Endothelial cell of umbilical vein (primary cell): ENCODE results near the gene FARP1. TPM values are rescaled to one million over a fixed set of nuclear protein-coding genes. Genes with fewer than 3 reads are reported as not detected.

ENCODE experiments used
- BruUV-seq: library from RNA; stranded (reverse); fragments of 400-500 nt; replicated peaks from 2 replicates; lab custom pipeline; 2021; lab: Mats Ljungman, UMichigan
- CTCF ChIA-PET: fragments of 300-600, 350-600 bp; sonication (Branson Sonifier 250); formaldehyde crosslinking; loops from one replicate; lab custom pipeline; 2021; ENCODE audit warnings: antibody characterized with exemption, inconsistent platforms; lab: Charles Lee
- POLR2A ChIA-PET: fragments of 300-600, 350-600 bp; sonication (Branson Sonifier 250); formaldehyde crosslinking; loops from one replicate; lab custom pipeline; 2021; ENCODE audit warnings: antibody characterized with exemption, inconsistent platforms; lab: Charles Lee
- DNase-seq: peaks from one replicate; pipeline ENCODE4 v3.0.0-alpha.2; 2011; ENCODE audit warnings: low read depth, low spot score
- FAIRE-seq: peaks from 2 replicates; lab custom pipeline; 2011; peaks lifted over from hg19 to GRCh38; lab: Jason Lieb, UNC
- H2AFZ ChIP-seq: 2 replicates; pipeline ENCODE4 v1.6.0; 2012; ENCODE audit warnings: low read depth, low read length, control low read depth, inconsistent platforms
- H3K27ac ChIP-seq: 2 replicates; pipeline ENCODE4 v1.5.1; 2011; ENCODE audit warnings: low read depth, mild to moderate bottlenecking, control low read depth, low read length, moderate library complexity; ENCODE audit not compliant: insufficient read depth
- H3K27me3 ChIP-seq, 2 experiments: 2 replicates each; pipeline versions ENCODE4 v1.6.0 to v1.6.1; 2011; ENCODE audit warnings: low read length in 2 of 2, mixed read lengths in 1 of 2; ENCODE audit not compliant: control insufficient read depth in 2 of 2, insufficient read depth in 2 of 2
- H3K36me3 ChIP-seq, 2 experiments: 2 replicates in 1 of 2; 3 replicates in 1 of 2; pipeline ENCODE4 v1.5.1; 2011; ENCODE audit warnings: low read length in 2 of 2, mild to moderate bottlenecking in 1 of 2, moderate library complexity in 1 of 2; ENCODE audit not compliant: control insufficient read depth in 2 of 2, insufficient read depth in 2 of 2; ENCODE audit errors: extremely low read depth in 1 of 2
- H3K4me1 ChIP-seq: 3 replicates; pipeline ENCODE4 v1.5.1; 2011; ENCODE audit warnings: mild to moderate bottlenecking, low read length; ENCODE audit not compliant: control insufficient read depth, insufficient read depth; ENCODE audit errors: extremely low read depth
- H3K4me2 ChIP-seq: 2 replicates; pipeline ENCODE4 v1.6.1; 2011; ENCODE audit warnings: low read length, control low read depth, mixed read lengths; ENCODE audit not compliant: insufficient read depth
- H3K4me3 ChIP-seq, 3 experiments: fragments of 200-600 bp in 1 of 3; sonication (generic), shearing (Covaris generic) in 1 of 3; replicated peaks in 1 of 3; 2 replicates each; pipeline ENCODE4 v1.5.1; 2011 to 2016; ENCODE audit warnings: control low read depth in 3 of 3, low read length in 3 of 3, mild to moderate bottlenecking in 2 of 3, inconsistent platforms in 1 of 3, low read depth in 1 of 3, moderate library complexity in 1 of 3; ENCODE audit not compliant: insufficient read depth in 1 of 3
- H3K79me2 ChIP-seq: 2 replicates; pipeline ENCODE4 v1.6.0; 2012; ENCODE audit warnings: low read length, inconsistent platforms; ENCODE audit not compliant: control insufficient read depth, insufficient read depth
- H3K9ac ChIP-seq: replicated peaks from 2 replicates; pipeline ENCODE3; 2011; ENCODE audit warnings: low read length, control low read depth; ENCODE audit not compliant: insufficient read depth; ENCODE audit errors: extremely low read depth
- H3K9me1 ChIP-seq: replicated peaks from 3 replicates; pipeline ENCODE4 v1.6.0; 2011; ENCODE audit warnings: mild to moderate bottlenecking, low read length; ENCODE audit not compliant: control insufficient read depth, insufficient read depth; ENCODE audit errors: extremely low read depth
- H3K9me3 ChIP-seq: replicated peaks from 2 replicates; pipeline ENCODE4 v1.5.1; 2012; ENCODE audit warnings: low read length, inconsistent platforms; ENCODE audit not compliant: control insufficient read depth, insufficient read depth
- H4K20me1 ChIP-seq: replicated peaks from 2 replicates; pipeline ENCODE3; 2011; ENCODE audit warnings: mild to moderate bottlenecking, low read length; ENCODE audit not compliant: control insufficient read depth, insufficient read depth; ENCODE audit errors: extremely low read depth
- CTCF ChIP-seq, 2 donors: IDR thresholded peaks; 1 replicate in 1 of 2; 2 replicates in 1 of 2; pipeline ENCODE4 v1.5.1; 2011; ENCODE audit warnings: low read length in 2 of 2, mild to moderate bottlenecking in 2 of 2, moderate library complexity in 2 of 2, control low read depth in 1 of 2, inconsistent platforms in 1 of 2, low read depth in 1 of 2; ENCODE audit not compliant: insufficient read depth in 1 of 2; ENCODE audit errors: extremely low read depth in 1 of 2
- EZH2 ChIP-seq: IDR thresholded peaks from 2 replicates; pipeline ENCODE4 v1.6.1; 2012; ENCODE audit warnings: borderline replicate concordance, low read depth, mild to moderate bottlenecking, moderate library complexity, low read length, inconsistent platforms; ENCODE audit not compliant: severe bottlenecking
- FOS ChIP-seq: IDR thresholded peaks from 2 replicates; pipeline ENCODE4 v1.6.1; 2011; ENCODE audit warnings: mild to moderate bottlenecking, low read length, moderate library complexity, borderline replicate concordance; ENCODE audit not compliant: insufficient read depth
- GATA2 ChIP-seq: IDR thresholded peaks from 2 replicates; pipeline ENCODE4 v1.7.0; 2011; ENCODE audit warnings: low read depth, mild to moderate bottlenecking, moderate library complexity, mixed read lengths, low read length; ENCODE audit not compliant: insufficient read length, insufficient read depth
- JUN ChIP-seq: IDR thresholded peaks from 2 replicates; pipeline ENCODE4 v1.6.1; 2011; ENCODE audit warnings: borderline replicate concordance, low read depth; ENCODE audit not compliant: insufficient read length, insufficient read depth
- MAX ChIP-seq: IDR thresholded peaks from 2 replicates; pipeline ENCODE4 v1.6.1; 2011; ENCODE audit not compliant: insufficient read depth, insufficient read length
- MYC ChIP-seq: IDR thresholded peaks from one replicate; pipeline ENCODE4 v1.6.1; 2011; ENCODE audit warnings: mild to moderate bottlenecking, low read depth, low read length
- POLR2A ChIP-seq: IDR thresholded peaks from 2 replicates; pipeline ENCODE4 v1.6.1; 2012; ENCODE audit warnings: low read depth, mild to moderate bottlenecking, control low read depth, low read length
- POLR2AphosphoS5 ChIP-seq: IDR thresholded peaks from 2 replicates; pipeline ENCODE4 v1.6.1; 2012; ENCODE audit warnings: low read depth, mild to moderate bottlenecking, control low read depth, low read length, moderate library complexity; ENCODE audit not compliant: insufficient read depth
- dilution Hi-C: fragments of 300-500 bp; cut with MboI; formaldehyde crosslinking; loops from one replicate; pipeline ENCODE4 v1.15.0; 2019; ENCODE audit warnings: low sequenced_read_pairs; ENCODE audit not compliant: extremely low pct_ligation_motif_present
- intact Hi-C: fragments of 100-400 bp; cut with micrococcal nuclease; formaldehyde crosslinking; loops from one replicate; pipeline ENCODE4 v1.10.0; 2022
- polyA plus RNA-seq, 4 experiments: library from polyadenylated mRNA; depleted of rRNA in 3 of 4; stranded (reverse) in 3 of 4; unstranded in 1 of 4; fragments of >200 nt; gene quantifications; 2 replicates each; pipeline versions ENCODE4 v1.2.1 to v1.2.3, GENCODE V29; 2011 to 2012; ENCODE audit warnings: missing spikeins in 1 of 4
- total RNA-seq: library from RNA; stranded (reverse); gene quantifications from 2 replicates; pipeline ENCODE4 v1.2.3, GENCODE V29; 2021

FARP1 gene
- total and polyA plus RNA-seq, 2 donors (not counting 3 experiments of a cell fraction or from before 2014, with no cell fraction given): 19.0 to 77.7 TPM

GRCh38 chr13:98213354-98213753 lies 70.5 kb downstream of the FARP1 start:
- Histone ChIP-seq H3K4me3 (no peak overlapping the region), H3K79me2 (no peaks in the 10 kb centered on the region), H2AFZ (no peak overlapping the region), H3K36me3 (no peaks in the 10 kb centered on the region), H3K9me1 (no peaks in the 10 kb centered on the region), H3K9ac (no peak overlapping the region), H3K9me3 (no peaks in the 10 kb centered on the region), H3K27ac (no peak overlapping the region), H3K4me1 (peaks cover 24% of the 10 kb centered on the region), H3K4me2 (no peak overlapping the region), H4K20me1 (no peaks in the 10 kb centered on the region), H3K27me3 (no peaks in the 10 kb centered on the region)
- FAIRE-seq: no peak
- TF ChIP-seq MAX (no peak), POLR2AphosphoS5 (no peak), POLR2A (no peak), CTCF (IDR thresholded peaks at IDR 0.05; ENCODE audit: extremely low read depth in 1 of 2, insufficient read depth in 1 of 2, low read depth in 1 of 2, low read length in 2 of 2) (no peak), EZH2 (no peak), GATA2 (no peak), JUN (no peak), MYC (no peak), FOS (no peak)
- BruUV-seq: no TSS peak
- ChIA-PET CTCF (no interaction called here), POLR2A (no interaction called here)
- no peak for DNase-seq
- dilution Hi-C loops (no loop called here), intact Hi-C loops (no loop called here)
